Vagina (tissue), 2 donors: ENCODE measurements around the gene PALLD. TPM values are rescaled to one million over a fixed set of nuclear protein-coding genes. Genes with fewer than 3 reads are reported as not detected.

Experiments
- DNase-seq, 2 donors: peaks; one replicate each; pipeline ENCODE4 v3.0.0-alpha.2; 2017; ENCODE audit errors: extremely low spot score in 2 of 2
- H3K27ac ChIP-seq: fragments of 200-600 bp; sonication (generic); one replicate; pipeline ENCODE4 v1.5.1; 2019
- H3K27me3 ChIP-seq: fragments of 200-600 bp; sonication (generic); one replicate; pipeline ENCODE4 v1.5.1; 2019
- H3K36me3 ChIP-seq, 2 donors: fragments of 200-600 bp; sonication (generic); one replicate each; pipeline ENCODE4 v1.5.1; 2017 to 2019
- H3K4me1 ChIP-seq: fragments of 200-600 bp; sonication (generic); one replicate; pipeline ENCODE4 v1.5.1; 2019
- H3K4me3 ChIP-seq, 2 donors: fragments of 200-600 bp; sonication (generic); 1 replicate in 1 of 2; 2 replicates in 1 of 2; pipeline ENCODE4 v1.5.1; 2016 to 2019
- H3K9me3 ChIP-seq: fragments of 200-600 bp; sonication (generic); one replicate; pipeline ENCODE4 v1.5.1; 2019
- POLR2A ChIP-seq, 2 donors: fragments of 450-650 bp; IDR thresholded peaks; one replicate each; pipeline ENCODE4 v1.6.1; 2017; ENCODE audit warnings: antibody characterized with exemption in 2 of 2, mild to moderate bottlenecking in 2 of 2, moderate library complexity in 2 of 2
- POLR2AphosphoS5 ChIP-seq, 2 donors: sonication (generic); formaldehyde crosslinking; IDR thresholded peaks; one replicate each; pipeline ENCODE4 v1.9.0; 2017; ENCODE audit warnings: antibody characterized with exemption in 2 of 2, mild to moderate bottlenecking in 2 of 2, low read depth in 1 of 2; ENCODE audit not compliant: insufficient read depth in 1 of 2
- intact Hi-C: fragments of 100-400 bp; cut with DNase I; formaldehyde crosslinking; loops from one replicate; pipeline ENCODE4 v1.15.1; 2023
- total RNA-seq: library from RNA; depleted of rRNA; stranded (reverse); fragments of >200 nt; gene quantifications from one replicate; pipeline ENCODE4 v1.2.3, GENCODE V29; 2016
- TF ChIP-seq, protein P1 (sequence below), 3 experiments: fragments of 450-650 bp in 2 of 3; fragments of 200-600 bp in 1 of 3; sonication (generic) in 1 of 3; IDR thresholded peaks; one replicate each; pipeline ENCODE4 v1.5.1; 2017 to 2019; ENCODE audit warnings: antibody characterized with exemption in 3 of 3, mild to moderate bottlenecking in 2 of 3, moderate library complexity in 2 of 3

PALLD gene
- total RNA-seq, 1 donor from 2014 or later: 229 TPM

DNA sequence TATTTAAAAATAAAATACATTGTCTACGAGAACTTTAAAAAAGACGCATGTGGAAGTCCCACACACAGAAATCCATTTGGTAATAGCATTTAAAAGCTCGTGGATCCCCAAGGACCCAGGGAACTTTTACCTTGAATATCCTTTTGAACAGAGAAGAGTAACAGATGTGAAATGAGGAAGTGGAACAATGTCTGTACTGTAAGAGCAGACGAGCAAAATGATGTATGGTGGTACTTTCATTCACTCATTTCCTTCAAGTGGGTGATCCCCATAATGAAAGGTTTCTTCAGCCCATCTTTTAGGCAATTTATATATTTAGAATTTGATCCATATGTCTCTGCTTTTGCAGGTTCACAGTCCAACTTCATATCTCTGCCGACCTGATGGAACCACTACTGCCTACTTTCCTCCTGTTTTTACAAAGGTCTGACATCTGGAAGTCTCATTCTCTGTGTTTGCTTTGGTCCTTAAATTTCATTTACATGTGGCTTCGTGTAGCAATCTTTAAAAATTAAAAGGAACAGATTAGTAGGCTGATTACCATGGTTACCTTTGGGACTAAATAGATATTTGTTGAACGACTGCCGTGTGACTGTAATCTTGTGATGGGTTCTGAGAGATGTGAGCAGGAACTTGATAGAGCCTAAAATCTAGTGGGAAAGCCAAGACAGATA lies 188.4 kb downstream of the PALLD start:
- DNase-seq: no peak
- intact Hi-C loops: no loop called here
- Histone ChIP-seq H3K9me3 (no peaks in the 10 kb centered on the region), H3K4me1 (peaks cover 5% of the 10 kb centered on the region), H3K36me3 (peaks cover 0 to 7% of the 10 kb centered on the region in 2 donors), H3K4me3 (no peak overlapping the region), H3K27me3 (no peaks in the 10 kb centered on the region), H3K27ac (no peak overlapping the region)
- TF ChIP-seq POLR2A (IDR thresholded peaks at IDR 0.05) (no peak), POLR2AphosphoS5 (IDR thresholded peaks at IDR 0.05; ENCODE audit: insufficient read depth in 1 of 2, low read depth in 1 of 2) (no peak)
- TF ChIP-seq, protein P1, sequence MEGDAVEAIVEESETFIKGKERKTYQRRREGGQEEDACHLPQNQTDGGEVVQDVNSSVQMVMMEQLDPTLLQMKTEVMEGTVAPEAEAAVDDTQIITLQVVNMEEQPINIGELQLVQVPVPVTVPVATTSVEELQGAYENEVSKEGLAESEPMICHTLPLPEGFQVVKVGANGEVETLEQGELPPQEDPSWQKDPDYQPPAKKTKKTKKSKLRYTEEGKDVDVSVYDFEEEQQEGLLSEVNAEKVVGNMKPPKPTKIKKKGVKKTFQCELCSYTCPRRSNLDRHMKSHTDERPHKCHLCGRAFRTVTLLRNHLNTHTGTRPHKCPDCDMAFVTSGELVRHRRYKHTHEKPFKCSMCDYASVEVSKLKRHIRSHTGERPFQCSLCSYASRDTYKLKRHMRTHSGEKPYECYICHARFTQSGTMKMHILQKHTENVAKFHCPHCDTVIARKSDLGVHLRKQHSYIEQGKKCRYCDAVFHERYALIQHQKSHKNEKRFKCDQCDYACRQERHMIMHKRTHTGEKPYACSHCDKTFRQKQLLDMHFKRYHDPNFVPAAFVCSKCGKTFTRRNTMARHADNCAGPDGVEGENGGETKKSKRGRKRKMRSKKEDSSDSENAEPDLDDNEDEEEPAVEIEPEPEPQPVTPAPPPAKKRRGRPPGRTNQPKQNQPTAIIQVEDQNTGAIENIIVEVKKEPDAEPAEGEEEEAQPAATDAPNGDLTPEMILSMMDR (IDR thresholded peaks at IDR 0.05): no peak

DNA sequence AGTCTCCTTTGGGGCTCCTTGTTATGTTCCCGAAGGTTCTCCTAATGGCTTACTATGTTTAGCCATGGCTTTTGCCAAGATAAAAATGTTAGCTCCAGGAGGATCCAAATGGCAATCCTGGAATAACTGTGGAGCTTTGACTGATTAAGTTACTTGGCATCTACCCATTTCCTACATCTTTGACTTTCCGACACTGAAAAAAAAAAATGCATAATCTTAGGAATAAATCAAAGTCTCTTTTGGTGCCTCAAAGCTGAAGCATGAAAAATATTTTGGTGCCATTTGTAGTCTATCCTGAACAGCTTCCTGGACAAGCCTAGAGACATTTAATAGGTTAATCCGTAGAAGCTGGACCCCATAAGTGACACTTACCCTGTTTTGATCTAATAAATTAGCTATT lies 191.7 kb downstream of the PALLD start:
- no peak for DNase-seq
- H3K27me3 ChIP-seq: no peaks in the 10 kb centered on the region
- H3K9me3 ChIP-seq: no peaks in the 10 kb centered on the region
- no peak overlapping the region for H3K27ac ChIP-seq
- intact Hi-C loops: no loop called here
- TF ChIP-seq POLR2A (IDR thresholded peaks at IDR 0.05): no peak
- TF ChIP-seq, protein P1 (IDR thresholded peaks at IDR 0.05): no peak
- TF ChIP-seq POLR2AphosphoS5 (IDR thresholded peaks at IDR 0.05; ENCODE audit: insufficient read depth in 1 of 2, low read depth in 1 of 2): no peak
- peaks cover 0 to 2% of the 10 kb centered on the region in 2 donors for H3K36me3 ChIP-seq
- peaks cover 25% of the 10 kb centered on the region for H3K4me1 ChIP-seq
- H3K4me3 ChIP-seq: no peak overlapping the region

DNA sequence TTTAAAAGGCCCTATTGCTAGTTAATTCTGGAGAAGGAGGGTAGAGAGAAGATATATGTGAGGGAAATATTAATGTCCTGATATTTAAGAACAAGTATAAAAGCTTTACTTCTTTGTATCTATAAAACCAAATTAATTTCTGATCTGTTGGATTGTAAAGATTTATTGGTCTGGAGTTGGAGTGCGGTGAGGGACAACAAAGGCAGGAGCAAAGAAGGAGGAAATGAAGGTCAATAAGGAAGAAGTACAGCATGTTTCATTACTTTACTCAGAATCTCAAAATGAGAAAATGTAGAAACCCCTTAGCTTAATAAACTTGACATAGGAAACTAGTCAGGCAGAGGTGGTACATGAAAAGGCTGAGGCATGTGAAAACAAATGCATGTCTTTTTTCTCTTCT lies 192.9 kb downstream of the PALLD start:
- Histone ChIP-seq H3K27ac (no peak overlapping the region), H3K36me3 (no peaks in the 10 kb centered on the region), H3K27me3 (no peaks in the 10 kb centered on the region), H3K4me1 (peaks cover 35% of the 10 kb centered on the region), H3K9me3 (no peaks in the 10 kb centered on the region), H3K4me3 (no peak overlapping the region)
- no peak for DNase-seq
- TF ChIP-seq POLR2AphosphoS5 (IDR thresholded peaks at IDR 0.05; ENCODE audit: insufficient read depth in 1 of 2, low read depth in 1 of 2) (no peak), POLR2A (IDR thresholded peaks at IDR 0.05) (no peak)
- TF ChIP-seq, protein P1 (IDR thresholded peaks at IDR 0.05): no peak
- intact Hi-C loops: no loop called here

DNA sequence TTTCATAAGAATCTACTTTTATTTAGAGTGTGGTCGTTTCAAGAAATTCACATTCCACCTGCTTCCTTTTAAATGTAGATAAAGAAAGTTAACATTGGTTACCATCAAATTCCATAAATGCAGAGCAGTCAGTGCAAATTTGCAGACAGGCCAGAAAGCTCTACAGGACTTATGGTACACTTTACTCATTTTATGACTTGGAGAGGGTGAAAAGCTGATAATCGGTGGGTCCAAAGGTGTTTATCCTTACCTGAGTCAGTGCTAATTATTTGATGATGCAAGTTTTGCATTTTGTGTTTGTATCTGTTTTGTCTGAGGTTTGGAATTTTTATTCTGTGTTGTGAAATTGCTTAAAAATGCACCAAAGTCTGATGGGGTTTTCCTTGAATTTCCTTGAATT lies 193.3 kb downstream of the PALLD start:
- no peak overlapping the region for H3K27ac ChIP-seq
- H3K36me3 ChIP-seq: no peaks in the 10 kb centered on the region
- no peaks in the 10 kb centered on the region for H3K27me3 ChIP-seq
- TF ChIP-seq POLR2A (IDR thresholded peaks at IDR 0.05): no peak
- TF ChIP-seq POLR2AphosphoS5 (IDR thresholded peaks at IDR 0.05; ENCODE audit: insufficient read depth in 1 of 2, low read depth in 1 of 2): no peak
- TF ChIP-seq, protein P1 (IDR thresholded peaks at IDR 0.05): no peak
- intact Hi-C loops: no loop called here
- no peak for DNase-seq
- peaks cover 39% of the 10 kb centered on the region for H3K4me1 ChIP-seq
- no peaks in the 10 kb centered on the region for H3K9me3 ChIP-seq
- no peak overlapping the region for H3K4me3 ChIP-seq

DNA sequence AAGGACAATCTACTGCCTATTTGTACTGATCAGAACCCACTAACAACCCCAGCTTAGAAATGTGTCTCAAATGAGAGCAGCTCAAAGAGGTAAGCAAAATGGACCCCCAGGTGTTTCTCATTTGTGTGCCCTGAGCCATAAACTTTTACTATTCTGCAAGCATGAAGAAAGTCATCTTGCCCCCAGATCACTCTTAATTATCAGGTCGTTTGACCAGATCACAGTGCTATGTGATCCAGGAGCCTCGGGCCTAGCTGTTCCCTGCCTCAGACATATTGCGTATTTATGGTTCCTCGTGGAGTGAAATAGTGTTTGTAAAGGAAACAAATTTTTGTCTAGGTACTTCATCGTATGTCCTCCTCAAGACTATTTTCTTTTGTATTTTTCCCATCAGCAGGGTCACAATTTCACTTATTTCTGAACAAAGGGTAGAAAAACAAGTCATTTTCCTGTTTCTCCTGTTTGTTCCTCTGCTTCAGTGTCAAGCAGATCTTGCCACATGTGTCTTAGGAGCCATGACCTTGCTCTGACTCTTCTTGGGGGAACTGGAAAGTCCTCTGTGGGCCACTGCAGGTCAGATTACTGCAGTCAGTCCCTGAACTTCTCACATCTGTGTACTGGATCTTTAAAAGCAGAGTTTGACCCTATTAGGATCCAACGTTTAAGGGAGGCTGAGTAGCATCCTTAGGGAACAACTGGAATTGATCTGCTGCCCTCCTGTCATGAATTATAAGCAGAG lies 194.9 kb downstream of the PALLD start:
- Histone ChIP-seq H3K4me3 (no peak overlapping the region), H3K27ac (peak overlapping the region; percentile 67), H3K4me1 (peaks cover 43% of the 10 kb centered on the region), H3K36me3 (no peaks in the 10 kb centered on the region), H3K27me3 (no peaks in the 10 kb centered on the region), H3K9me3 (no peaks in the 10 kb centered on the region)
- no peak for TF ChIP-seq POLR2A (IDR thresholded peaks at IDR 0.05)
- TF ChIP-seq, protein P1 (IDR thresholded peaks at IDR 0.05): no peak
- no peak for TF ChIP-seq POLR2AphosphoS5 (IDR thresholded peaks at IDR 0.05; ENCODE audit: insufficient read depth in 1 of 2, low read depth in 1 of 2)
- intact Hi-C loops: no loop called here
- no peak for DNase-seq
